GM21529 (cell line): ENCODE results near the gene CTNND2.

Experiments
- ATAC-seq: cut with Tn5 transposase; IDR thresholded peaks from one replicate; pipeline ENCODE4 v1.9.1; 2021; ENCODE audit not compliant: unreplicated experiment

Gene CTNND2

DNA sequence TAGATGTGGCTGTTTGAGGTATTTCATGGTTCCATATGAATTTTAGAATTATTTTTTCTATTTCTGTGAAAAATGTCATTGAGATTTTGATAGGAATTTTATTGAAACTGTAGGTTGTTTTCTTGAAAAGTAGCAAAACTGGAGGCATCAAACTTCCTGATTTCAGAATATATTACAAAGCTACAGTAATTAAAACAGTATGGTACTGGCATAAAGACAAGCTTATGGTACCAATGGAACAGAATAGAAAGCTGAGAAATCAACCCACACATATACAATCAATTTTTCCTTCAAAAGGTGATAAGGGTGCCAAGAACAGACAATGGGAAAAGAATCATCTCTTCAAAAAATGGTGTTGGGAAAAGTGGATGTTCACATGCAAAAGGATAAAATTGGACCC lies 945.5 kb downstream of the CTNND2 start:
- ATAC-seq, result no peak

DNA sequence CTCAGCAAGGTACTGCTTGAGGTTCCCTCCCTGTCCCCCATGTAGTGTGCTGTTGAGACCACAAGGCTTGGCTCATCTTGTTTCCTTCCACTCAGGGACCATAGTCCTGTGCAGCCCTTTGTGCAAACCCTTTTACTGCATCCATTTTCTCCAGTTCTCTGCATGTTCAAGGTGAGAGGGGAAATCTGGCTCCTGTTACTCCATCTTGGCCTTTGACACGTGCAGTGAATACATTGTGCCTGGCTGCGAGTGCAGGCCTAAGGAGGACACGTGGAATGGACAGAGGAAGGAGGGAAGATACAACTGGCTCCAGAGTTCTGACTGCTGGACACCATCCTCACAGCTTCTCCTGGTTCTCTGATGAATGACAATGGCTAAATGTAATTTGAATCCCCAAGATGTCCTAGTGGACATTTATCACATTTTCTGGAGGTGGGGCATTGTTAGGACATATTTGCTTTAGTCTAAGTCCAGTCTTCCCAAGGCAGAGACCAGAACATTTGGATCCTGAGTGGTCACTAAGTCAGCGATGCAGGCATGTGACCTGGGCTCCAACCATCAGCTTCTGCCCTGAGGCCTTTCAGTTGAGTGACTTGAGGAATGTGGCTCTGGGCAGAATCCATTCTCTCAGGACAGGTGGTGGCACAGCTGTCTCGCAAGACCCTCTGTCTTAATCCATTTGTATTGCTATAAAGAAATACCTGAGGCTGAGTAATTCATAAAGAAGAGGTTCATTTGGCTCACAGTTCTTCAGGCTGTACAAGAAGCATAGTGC lies 954.2 kb downstream of the CTNND2 start:
- no peak for ATAC-seq

DNA sequence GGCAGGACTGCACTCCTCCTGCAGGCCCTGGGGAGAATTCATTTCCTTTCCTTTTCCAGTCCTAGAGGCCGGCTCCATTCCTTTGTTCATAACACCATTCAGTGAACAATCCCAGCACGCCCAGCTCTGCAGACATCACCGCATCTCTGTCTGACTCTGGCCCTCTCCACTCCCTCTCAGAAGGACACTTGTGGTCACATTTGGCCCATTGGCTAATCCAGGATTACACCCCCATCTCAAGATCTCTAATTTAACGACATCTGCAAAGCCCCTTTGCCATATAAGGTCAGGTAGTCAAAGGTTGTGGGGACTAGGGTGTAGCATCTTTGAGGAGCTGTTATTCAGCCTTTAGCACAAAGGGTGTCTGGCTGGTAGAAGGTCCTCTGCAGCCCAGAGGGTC lies 958.2 kb downstream of the CTNND2 start:
- no peak for ATAC-seq

DNA sequence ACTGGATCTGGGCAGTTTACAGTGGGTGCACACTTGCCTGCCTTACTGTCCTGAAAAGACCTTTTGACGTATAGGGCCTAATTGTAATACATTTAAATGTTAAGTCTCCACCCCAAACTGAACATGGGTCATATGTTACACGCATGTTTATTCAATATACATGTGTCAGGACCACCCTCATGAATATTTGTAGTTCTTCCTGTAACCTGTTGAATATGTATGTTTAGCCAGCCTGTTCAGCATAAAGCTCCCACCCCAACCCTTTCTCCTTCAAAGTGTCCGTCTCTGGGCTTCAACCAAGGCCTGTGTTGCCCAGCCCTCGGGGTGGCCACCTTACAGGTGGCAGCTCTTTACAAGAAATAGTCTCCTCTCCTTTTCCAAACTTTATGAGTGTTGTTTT lies 962.3 kb downstream of the CTNND2 start:
- no peak for ATAC-seq

DNA sequence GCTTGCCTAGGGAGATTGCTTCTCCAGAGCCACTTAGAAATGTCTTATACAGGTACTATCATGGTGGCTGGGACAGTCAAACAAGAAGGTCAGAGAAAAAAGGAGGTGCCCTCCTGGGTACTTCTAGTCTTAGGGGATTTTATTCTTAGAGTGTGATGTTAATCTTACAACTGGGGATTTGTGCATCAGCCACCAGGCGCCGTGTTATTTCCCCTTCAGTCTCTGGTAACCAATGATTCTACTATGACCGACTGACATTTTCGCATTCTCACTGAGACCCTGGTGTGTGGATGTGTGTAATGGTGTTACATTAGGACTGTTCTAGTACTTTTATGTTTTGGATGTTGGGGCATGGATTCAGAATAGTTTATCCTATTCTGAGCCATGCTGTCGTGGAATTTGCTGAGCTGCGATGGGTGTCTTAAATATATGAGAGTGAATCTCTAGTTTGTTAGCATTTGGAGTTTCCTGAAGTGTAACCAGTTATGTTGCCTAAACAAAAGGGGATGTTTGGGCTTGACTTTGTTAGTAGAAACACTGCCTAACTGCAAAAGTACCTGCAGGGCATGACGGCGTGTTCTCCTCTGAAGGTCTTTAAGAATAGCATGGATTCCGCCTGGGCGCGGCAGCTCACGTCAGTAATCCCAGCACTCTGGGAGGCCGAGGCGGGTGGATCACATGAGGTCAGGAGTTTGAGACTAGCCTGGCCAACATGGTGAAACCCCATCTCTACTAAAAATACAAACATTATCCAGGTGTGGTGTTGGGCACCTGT lies 968.0 kb downstream of the CTNND2 start:
- ATAC-seq, result no peak

DNA sequence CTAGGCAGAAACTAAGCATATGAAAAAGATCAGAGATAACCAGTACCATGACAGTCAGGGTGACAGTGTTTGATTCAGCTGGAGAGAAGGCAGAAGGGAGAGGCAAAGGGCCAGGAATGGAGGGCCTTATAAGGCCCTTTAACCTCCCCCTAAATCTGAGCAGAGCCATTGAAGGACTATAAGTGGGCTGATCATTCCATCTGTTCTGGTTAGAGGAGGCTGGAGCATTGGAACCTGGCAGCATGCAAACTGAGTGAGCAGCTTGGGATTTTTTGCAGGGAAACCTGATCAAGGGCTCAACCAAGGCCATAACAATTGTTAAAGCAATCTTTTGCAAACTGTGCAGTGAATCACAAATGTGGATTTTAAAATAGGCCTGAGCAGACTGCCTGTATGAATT lies 968.7 kb downstream of the CTNND2 start:
- no peak for ATAC-seq

DNA sequence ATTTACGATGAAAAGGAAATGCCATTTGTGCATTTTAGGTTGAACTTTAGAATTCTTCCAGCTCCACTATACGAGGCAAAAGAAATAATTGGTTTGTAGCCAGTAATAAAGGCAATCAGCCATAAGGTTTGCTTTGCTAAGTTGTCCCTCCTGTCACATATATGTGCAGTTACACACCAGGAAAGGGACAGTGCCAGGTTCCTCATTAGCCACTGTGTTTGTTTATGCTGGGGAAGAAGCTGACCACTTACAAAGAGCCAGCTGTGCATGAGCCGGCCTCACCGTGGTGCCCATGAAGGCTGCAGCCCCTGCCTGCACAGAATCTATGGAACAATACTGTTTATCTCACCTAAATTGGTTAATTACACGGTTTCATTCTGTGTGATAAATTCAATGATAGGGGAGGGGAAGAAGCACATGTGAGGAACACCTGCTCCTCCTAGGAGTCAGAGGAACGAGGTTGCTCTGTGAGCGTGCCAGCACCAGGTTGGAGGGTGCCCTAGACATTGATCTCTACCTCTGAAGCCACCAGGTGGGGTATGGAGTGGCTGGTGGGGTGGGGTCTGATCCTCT lies 969.4 kb downstream of the CTNND2 start:
- no peak for ATAC-seq

DNA sequence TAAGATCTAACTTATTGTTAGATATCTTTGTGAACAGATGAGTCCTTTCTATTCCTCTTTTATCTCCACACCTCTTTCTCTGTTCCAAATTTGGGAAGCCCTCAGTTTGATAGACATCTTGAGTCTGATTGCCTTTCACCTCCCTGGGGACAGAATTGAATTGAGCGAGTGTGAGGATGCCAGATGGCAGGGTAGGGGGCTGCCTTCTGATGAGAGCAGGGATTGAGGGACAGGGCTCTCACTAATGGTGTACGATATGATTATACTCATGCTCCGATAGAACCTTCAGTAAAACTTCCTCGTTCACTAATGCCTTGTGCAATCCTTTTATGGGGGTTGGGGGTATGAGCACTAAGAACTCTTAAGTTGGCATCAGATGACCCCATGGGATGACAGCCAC lies 971.1 kb downstream of the CTNND2 start:
- no peak for ATAC-seq

DNA sequence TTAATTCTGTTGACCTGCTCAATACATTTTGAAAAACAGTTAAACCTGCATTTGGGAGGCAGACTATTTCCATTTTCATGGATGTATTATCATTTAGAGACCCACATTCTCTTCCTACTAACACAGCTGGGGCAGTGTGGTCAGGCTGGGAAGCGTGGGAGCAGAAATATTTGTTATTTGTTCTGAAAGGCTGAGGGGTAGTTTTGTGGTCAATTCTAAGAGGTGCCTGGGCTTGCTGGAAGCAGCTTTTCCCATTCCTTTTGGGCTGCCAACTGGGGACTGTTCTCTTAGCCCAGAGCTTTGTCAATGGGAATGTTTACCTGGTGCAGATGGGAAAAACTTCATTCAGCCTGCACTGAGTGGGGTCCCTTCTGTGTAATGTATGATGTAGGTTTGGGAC lies 971.8 kb downstream of the CTNND2 start:
- ATAC-seq, result no peak

DNA sequence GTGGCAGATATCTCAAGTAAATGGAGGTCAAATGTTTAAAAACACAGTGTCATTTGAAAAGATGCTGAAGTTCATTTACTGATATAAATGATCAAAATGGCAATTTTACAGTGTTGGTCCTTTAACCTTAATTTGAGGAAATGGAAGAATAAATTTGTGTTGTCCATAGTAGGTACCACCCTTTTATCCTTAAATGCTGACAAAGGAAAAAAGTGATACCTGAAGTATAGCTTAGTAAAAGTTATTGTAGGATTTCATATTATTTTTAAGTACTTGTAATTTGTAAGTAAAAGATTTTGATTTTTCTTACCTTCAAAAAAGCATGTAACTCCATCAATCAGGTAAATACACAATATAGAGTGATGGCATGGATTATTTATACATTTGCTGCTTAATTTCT lies 976.6 kb downstream of the CTNND2 start:
- ATAC-seq, result no peak

DNA sequence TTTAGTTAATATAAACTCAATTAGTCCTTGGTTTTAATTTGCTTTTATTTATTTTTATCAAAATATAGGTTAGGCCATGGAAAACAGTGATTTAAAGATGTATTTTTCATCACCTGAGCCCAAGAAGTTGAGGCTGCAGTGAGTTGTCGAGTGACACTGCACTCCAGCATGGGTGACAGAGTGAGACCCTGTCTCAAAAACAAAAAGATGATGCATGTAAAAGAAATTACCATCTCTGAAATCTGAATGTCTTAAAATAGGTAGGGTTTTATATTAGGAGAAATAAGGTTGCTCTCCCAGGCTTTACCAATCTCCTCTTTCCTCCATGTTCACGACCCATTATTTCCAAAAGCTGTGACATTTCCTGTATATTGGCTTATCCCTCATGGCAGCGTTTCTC lies 980.9 kb downstream of the CTNND2 start:
- no peak for ATAC-seq
